ENCODE measurements around the gene CCSAP.

DNA sequence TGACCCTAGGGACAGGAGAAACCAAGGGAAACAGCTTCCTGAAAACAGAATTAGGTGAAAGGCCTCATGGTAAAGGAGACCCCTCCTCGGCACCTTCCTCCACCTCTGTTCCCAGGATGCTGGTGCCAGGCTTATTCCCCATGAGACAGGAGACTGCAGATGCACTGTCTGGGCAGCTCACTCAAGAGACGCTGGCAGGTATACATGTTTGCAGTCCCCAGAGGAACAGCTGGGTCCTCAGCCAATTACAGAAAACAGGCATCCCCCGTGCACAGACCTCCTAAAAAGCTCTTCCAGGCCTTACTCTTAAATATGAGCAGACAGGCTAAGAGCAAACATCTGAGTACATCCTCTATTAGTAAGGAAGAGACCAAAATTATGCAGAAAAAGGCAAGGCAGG is 6.5 kb downstream of the CCSAP start:
- TF ChIP-seq, protein P1, sequence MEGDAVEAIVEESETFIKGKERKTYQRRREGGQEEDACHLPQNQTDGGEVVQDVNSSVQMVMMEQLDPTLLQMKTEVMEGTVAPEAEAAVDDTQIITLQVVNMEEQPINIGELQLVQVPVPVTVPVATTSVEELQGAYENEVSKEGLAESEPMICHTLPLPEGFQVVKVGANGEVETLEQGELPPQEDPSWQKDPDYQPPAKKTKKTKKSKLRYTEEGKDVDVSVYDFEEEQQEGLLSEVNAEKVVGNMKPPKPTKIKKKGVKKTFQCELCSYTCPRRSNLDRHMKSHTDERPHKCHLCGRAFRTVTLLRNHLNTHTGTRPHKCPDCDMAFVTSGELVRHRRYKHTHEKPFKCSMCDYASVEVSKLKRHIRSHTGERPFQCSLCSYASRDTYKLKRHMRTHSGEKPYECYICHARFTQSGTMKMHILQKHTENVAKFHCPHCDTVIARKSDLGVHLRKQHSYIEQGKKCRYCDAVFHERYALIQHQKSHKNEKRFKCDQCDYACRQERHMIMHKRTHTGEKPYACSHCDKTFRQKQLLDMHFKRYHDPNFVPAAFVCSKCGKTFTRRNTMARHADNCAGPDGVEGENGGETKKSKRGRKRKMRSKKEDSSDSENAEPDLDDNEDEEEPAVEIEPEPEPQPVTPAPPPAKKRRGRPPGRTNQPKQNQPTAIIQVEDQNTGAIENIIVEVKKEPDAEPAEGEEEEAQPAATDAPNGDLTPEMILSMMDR (IDR thresholded peaks at IDR 0.05), result no peak
- TF ChIP-seq POLR2A (IDR thresholded peaks at IDR 0.05), result no peak
